SK-N-SH (cell line): Measurements from ENCODE around the gene LINGO3. TPM values are rescaled to one million over a fixed set of nuclear protein-coding genes. Genes with fewer than 3 reads are reported as not detected.

Source experiments
- CTCF ChIA-PET: fragments of 300-600, 350-600 bp; formaldehyde crosslinking; extraction: SDS; loops from one replicate; lab custom pipeline; 2021; lab: Yijun Ruan, JAX
- POLR2A ChIA-PET: fragments of 350-600 bp; sonication (Branson Sonifier 250); formaldehyde crosslinking; extraction: SDS; loops from one replicate; lab custom pipeline; 2020; ENCODE audit warnings: antibody characterized with exemption, inconsistent platforms; lab: Yijun Ruan, JAX
- DNase-seq: peaks from one replicate; pipeline ENCODE4 v3.0.0; 2012
- H2AFZ ChIP-seq: fragments of 200-600 bp; sonication (generic); 2 replicates; pipeline ENCODE4 v1.8.1; 2016; ENCODE audit warnings: antibody characterized with exemption, mild to moderate bottlenecking, low read depth
- H3F3A ChIP-seq: fragments of 200-600 bp; sonication (generic); replicated peaks from 2 replicates; pipeline ENCODE3; 2016; ENCODE audit warnings: antibody characterized with exemption, mild to moderate bottlenecking; ENCODE audit not compliant: insufficient read depth
- H3K27ac ChIP-seq, 2 experiments: fragments of 200-500 bp in 1 of 2; fragments of 200-600 bp in 1 of 2; sonication (Bioruptor generic) in 1 of 2; sonication (generic), shearing (Covaris generic) in 1 of 2; 2 replicates each; pipeline versions ENCODE4 v1.5.1 to v1.6.1; 2014 to 2016; ENCODE audit warnings: low read depth in 2 of 2, inconsistent platforms in 1 of 2, low read length in 1 of 2, mild to moderate bottlenecking in 1 of 2, mixed read lengths in 1 of 2
- H3K27me3 ChIP-seq: fragments of 200-600 bp; sonication (generic), shearing (Covaris generic); 2 replicates; pipeline ENCODE4 v1.6.1; 2016; ENCODE audit warnings: mixed run types; ENCODE audit not compliant: insufficient read depth
- H3K36me3 ChIP-seq, 2 experiments: fragments of 200-500 bp in 1 of 2; fragments of 200-600 bp in 1 of 2; sonication (Bioruptor generic) in 1 of 2; sonication (generic) in 1 of 2; replicated peaks in 1 of 2; 2 replicates each; pipeline versions ENCODE3 to v1.5.1; 2014 to 2016; ENCODE audit warnings: low read length in 1 of 2, mild to moderate bottlenecking in 1 of 2; ENCODE audit not compliant: insufficient read depth in 2 of 2, control insufficient read depth in 1 of 2
- H3K4me1 ChIP-seq, 2 experiments: fragments of 200-500 bp in 1 of 2; fragments of 200-600 bp in 1 of 2; sonication (Bioruptor generic) in 1 of 2; sonication (generic), shearing (Covaris generic) in 1 of 2; 2 replicates each; pipeline versions ENCODE4 v1.5.1 to v1.6.1; 2014 to 2016; ENCODE audit warnings: low read depth in 1 of 2, low read length in 1 of 2, mixed run types in 1 of 2; ENCODE audit not compliant: insufficient read depth in 2 of 2, control insufficient read depth in 1 of 2
- H3K4me2 ChIP-seq: fragments of 200-600 bp; sonication (generic), shearing (Covaris generic); 2 replicates; pipeline ENCODE4 v1.6.1; 2017; ENCODE audit warnings: mixed run types
- H3K4me3 ChIP-seq, 2 experiments: fragments of 200-500 bp in 1 of 2; fragments of 200-600 bp in 1 of 2; sonication (Bioruptor generic) in 1 of 2; sonication (generic), shearing (Covaris generic) in 1 of 2; 2 replicates each; pipeline versions ENCODE4 v1.5.1 to v1.8.1; 2014 to 2016; ENCODE audit warnings: low read depth in 2 of 2, inconsistent platforms in 1 of 2, low read length in 1 of 2, mild to moderate bottlenecking in 1 of 2, mixed read lengths in 1 of 2, moderate library complexity in 1 of 2
- H3K79me2 ChIP-seq: fragments of 200-600 bp; sonication (generic); 2 replicates; pipeline ENCODE4 v1.8.1; 2017; ENCODE audit warnings: mild to moderate bottlenecking; ENCODE audit not compliant: insufficient read depth
- H3K9ac ChIP-seq: fragments of 200-600 bp; sonication (generic); 2 replicates; pipeline ENCODE4 v1.6.1; 2017; ENCODE audit warnings: mixed run types
- H3K9me2 ChIP-seq: fragments of 200-600 bp; sonication (generic); 2 replicates; pipeline ENCODE4 v1.6.1; 2017; ENCODE audit warnings: mixed run types
- H3K9me3 ChIP-seq: fragments of 200-600 bp; sonication (generic); 2 replicates; pipeline ENCODE4 v1.6.1; 2017; ENCODE audit warnings: mixed run types, mild to moderate bottlenecking, moderate library complexity
- H4K20me1 ChIP-seq: fragments of 200-600 bp; sonication (generic); 2 replicates; pipeline ENCODE4 v1.6.1; 2017; ENCODE audit warnings: mild to moderate bottlenecking, mixed run types; ENCODE audit not compliant: insufficient read depth
- CHD2 ChIP-seq: fragments of 150-350 bp; IDR thresholded peaks from 2 replicates; pipeline ENCODE4 v1.6.1; 2018; ENCODE audit warnings: low read length; ENCODE audit not compliant: partially characterized antibody
- GABPA ChIP-seq: IDR thresholded peaks from 2 replicates; pipeline ENCODE4 v1.4.0; 2012; ENCODE audit warnings: low read depth, mild to moderate bottlenecking
- JUND ChIP-seq: IDR thresholded peaks from 2 replicates; pipeline ENCODE4 v1.4.0; 2012
- MEF2A ChIP-seq: IDR thresholded peaks from 2 replicates; pipeline ENCODE4 v1.4.0; 2012; ENCODE audit warnings: low read depth, borderline replicate concordance
- MXI1 ChIP-seq: IDR thresholded peaks from 2 replicates; pipeline ENCODE4 v1.6.1; 2012; ENCODE audit warnings: mild to moderate bottlenecking, low read depth, low read length, improper control_type of control experiment
- NRF1 ChIP-seq: IDR thresholded peaks from 2 replicates; pipeline ENCODE4 v1.6.1; 2012; ENCODE audit warnings: low read depth, mild to moderate bottlenecking, low read length
- RAD21 ChIP-seq: IDR thresholded peaks from 2 replicates; pipeline ENCODE4 v1.6.1; 2012; ENCODE audit warnings: mild to moderate bottlenecking, low read length
- SMC3 ChIP-seq: IDR thresholded peaks from 2 replicates; pipeline ENCODE4 v1.6.1; 2012; ENCODE audit warnings: low read depth, low read length, improper control_type of control experiment
- TAF1 ChIP-seq: IDR thresholded peaks from 2 replicates; pipeline ENCODE4 v1.6.1; 2012; ENCODE audit warnings: low read depth, mild to moderate bottlenecking, low read length, moderate library complexity, borderline replicate concordance
- TCF12 ChIP-seq: IDR thresholded peaks from 2 replicates; pipeline ENCODE4 v1.4.0; 2012
- USF2 ChIP-seq: fragments of 150-350 bp; IDR thresholded peaks from 2 replicates; pipeline ENCODE4 v1.6.1; 2017; ENCODE audit warnings: antibody characterized with exemption, low read length, low read depth, borderline replicate concordance
- YY1 ChIP-seq: IDR thresholded peaks from 2 replicates; pipeline ENCODE4 v1.4.0; 2012; ENCODE audit warnings: low read depth, mild to moderate bottlenecking
- WGBS: methylation state at CpG from one replicate; pipeline ENCODE4 v1.1.6; 2017; ENCODE audit warnings: low lambda C conversion rate; 5-methylcytosine and 5-hydroxymethylcytosine counted together
- polyA plus RNA-seq, 3 experiments: library from polyadenylated mRNA; depleted of rRNA; stranded (reverse); fragments of >200 nt; gene quantifications; 2 replicates each; pipeline ENCODE4 v1.2.3, GENCODE V29; 2012
- TF ChIP-seq, protein P1 (sequence below): IDR thresholded peaks from 2 replicates; pipeline ENCODE4 v1.6.1; 2012; ENCODE audit warnings: mild to moderate bottlenecking, low read depth, low read length, moderate library complexity
- TF ChIP-seq, protein P2 (sequence below): fragments of 200-600 bp; sonication (generic); IDR thresholded peaks from 2 replicates; pipeline ENCODE4 v1.6.1; 2017; ENCODE audit warnings: antibody characterized with exemption, mild to moderate bottlenecking, moderate library complexity
- TF ChIP-seq, protein P3 (sequence below): IDR thresholded peaks from 2 replicates; pipeline ENCODE4 v1.4.0; 2012; ENCODE audit warnings: low read depth

LINGO3 gene
- polyA plus RNA-seq, 1 of the 3 experiments (the other 2 are of a cell fraction): not detected

DNA sequence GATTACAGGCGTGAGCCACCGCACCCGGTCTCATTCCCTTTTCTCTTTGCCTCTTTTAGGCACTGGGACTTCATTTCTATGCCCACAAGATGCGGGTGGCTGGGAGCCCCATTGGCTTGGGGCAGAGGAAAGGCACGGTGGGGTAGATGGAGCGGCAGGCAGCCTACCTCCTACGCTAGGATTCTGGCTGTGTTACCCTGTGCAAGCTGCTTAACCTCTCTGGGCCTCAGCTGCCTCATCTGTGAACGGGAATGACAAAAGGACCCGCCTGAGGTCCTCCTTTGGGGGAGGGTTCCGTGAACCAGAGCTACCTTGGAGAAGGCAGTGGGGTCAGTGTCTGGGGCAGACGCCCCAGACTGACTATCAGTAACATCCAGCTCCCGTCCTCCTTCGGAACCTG is 9.3 kb upstream of the LINGO3 start (continued):
- TF ChIP-seq, protein P1, sequence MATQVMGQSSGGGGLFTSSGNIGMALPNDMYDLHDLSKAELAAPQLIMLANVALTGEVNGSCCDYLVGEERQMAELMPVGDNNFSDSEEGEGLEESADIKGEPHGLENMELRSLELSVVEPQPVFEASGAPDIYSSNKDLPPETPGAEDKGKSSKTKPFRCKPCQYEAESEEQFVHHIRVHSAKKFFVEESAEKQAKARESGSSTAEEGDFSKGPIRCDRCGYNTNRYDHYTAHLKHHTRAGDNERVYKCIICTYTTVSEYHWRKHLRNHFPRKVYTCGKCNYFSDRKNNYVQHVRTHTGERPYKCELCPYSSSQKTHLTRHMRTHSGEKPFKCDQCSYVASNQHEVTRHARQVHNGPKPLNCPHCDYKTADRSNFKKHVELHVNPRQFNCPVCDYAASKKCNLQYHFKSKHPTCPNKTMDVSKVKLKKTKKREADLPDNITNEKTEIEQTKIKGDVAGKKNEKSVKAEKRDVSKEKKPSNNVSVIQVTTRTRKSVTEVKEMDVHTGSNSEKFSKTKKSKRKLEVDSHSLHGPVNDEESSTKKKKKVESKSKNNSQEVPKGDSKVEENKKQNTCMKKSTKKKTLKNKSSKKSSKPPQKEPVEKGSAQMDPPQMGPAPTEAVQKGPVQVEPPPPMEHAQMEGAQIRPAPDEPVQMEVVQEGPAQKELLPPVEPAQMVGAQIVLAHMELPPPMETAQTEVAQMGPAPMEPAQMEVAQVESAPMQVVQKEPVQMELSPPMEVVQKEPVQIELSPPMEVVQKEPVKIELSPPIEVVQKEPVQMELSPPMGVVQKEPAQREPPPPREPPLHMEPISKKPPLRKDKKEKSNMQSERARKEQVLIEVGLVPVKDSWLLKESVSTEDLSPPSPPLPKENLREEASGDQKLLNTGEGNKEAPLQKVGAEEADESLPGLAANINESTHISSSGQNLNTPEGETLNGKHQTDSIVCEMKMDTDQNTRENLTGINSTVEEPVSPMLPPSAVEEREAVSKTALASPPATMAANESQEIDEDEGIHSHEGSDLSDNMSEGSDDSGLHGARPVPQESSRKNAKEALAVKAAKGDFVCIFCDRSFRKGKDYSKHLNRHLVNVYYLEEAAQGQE: no peak
- TF ChIP-seq MEF2A (no peak), TAF1 (no peak), NRF1 (no peak), TCF12 (no peak), USF2 (no peak), JUND (no peak)

DNA sequence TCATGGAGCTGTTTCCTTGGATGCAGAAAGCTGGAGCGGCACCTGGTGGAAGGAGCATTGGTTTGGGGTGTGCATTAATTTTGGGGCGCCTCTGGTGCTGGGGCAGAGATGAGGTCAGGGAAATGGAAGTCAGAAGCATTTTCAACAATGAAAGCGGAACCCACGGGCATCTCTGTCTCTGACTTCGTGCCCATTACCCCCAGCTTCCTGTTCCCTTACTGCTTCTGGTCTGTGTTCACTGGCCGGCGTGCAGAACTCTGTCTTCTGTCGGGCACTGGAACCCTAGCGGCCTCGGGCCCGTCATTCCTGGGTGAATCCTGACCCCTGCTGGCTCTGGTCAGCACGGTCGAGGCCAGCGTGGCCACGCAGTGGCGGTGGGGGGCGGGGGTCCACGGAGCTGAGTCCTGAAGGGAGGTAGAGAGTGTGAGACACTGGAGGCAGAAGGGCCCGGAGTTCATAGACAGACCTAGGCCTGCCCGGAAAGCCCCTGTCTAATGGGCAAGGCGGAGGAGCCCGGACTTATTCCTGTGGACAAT is 7.9 kb upstream of the LINGO3 start:
- H2AFZ ChIP-seq: peak overlapping the region; percentile 35
- no peaks in the 10 kb centered on the region for H3K27me3 ChIP-seq
- WGBS: 16% methylated on average over 15 of the region's 22 CpGs
- H3K36me3 ChIP-seq: no peaks in the 10 kb centered on the region
- no peaks in the 10 kb centered on the region for H4K20me1 ChIP-seq
- H3F3A ChIP-seq: peaks cover 7% of the 10 kb centered on the region
- ChIA-PET CTCF (interaction anchor here (0.6 to 13.0 kb wide), 64 partner anchors 9 to 847 kb away, joined by 3 to 284 read pairs (median 6); partner anchors contain the start of genes AMH, AP3D1, JSRP1 and LINGO3), POLR2A (interaction anchor here (0.6 to 1.4 kb wide), 10 partner anchors 9 to 1331 kb away, joined by 3 to 5 read pairs (median 3); no protein-coding TSS in a partner anchor)
- no peak overlapping the region; a peak in 1 of 4 replicates for H3K4me3 ChIP-seq
- H3K9me3 ChIP-seq: no peaks in the 10 kb centered on the region
- peaks cover 0 to 2% of the 10 kb centered on the region in 2 experiments; a peak in 1 of 4 replicates for H3K4me1 ChIP-seq
- no peaks in the 10 kb centered on the region for H3K9me2 ChIP-seq
- H3K9ac ChIP-seq: no peak overlapping the region
- TF ChIP-seq RAD21: peak; percentile 98
- TF ChIP-seq, protein P2, sequence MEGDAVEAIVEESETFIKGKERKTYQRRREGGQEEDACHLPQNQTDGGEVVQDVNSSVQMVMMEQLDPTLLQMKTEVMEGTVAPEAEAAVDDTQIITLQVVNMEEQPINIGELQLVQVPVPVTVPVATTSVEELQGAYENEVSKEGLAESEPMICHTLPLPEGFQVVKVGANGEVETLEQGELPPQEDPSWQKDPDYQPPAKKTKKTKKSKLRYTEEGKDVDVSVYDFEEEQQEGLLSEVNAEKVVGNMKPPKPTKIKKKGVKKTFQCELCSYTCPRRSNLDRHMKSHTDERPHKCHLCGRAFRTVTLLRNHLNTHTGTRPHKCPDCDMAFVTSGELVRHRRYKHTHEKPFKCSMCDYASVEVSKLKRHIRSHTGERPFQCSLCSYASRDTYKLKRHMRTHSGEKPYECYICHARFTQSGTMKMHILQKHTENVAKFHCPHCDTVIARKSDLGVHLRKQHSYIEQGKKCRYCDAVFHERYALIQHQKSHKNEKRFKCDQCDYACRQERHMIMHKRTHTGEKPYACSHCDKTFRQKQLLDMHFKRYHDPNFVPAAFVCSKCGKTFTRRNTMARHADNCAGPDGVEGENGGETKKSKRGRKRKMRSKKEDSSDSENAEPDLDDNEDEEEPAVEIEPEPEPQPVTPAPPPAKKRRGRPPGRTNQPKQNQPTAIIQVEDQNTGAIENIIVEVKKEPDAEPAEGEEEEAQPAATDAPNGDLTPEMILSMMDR: peak; percentile 80
- TF ChIP-seq, protein P3, sequence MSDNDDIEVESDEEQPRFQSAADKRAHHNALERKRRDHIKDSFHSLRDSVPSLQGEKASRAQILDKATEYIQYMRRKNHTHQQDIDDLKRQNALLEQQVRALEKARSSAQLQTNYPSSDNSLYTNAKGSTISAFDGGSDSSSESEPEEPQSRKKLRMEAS: peak; percentile 72
- peak; percentile 46 for TF ChIP-seq CHD2
- peak; percentile 86 for TF ChIP-seq MXI1
- no peak for TF ChIP-seq YY1
- TF ChIP-seq GABPA: no peak
- TF ChIP-seq SMC3: peak; percentile 95
- TF ChIP-seq, all 33 proteins: peak for 6
- Histone ChIP-seq H3K27ac (no peak overlapping the region; a peak in 1 of 4 replicates), H3K79me2 (no peaks in the 10 kb centered on the region), H3K4me2 (no peak overlapping the region)
- peak; percentile 95 for DNase-seq
